ENCODE results near the gene SCRT2.

Gene SCRT2

DNA sequence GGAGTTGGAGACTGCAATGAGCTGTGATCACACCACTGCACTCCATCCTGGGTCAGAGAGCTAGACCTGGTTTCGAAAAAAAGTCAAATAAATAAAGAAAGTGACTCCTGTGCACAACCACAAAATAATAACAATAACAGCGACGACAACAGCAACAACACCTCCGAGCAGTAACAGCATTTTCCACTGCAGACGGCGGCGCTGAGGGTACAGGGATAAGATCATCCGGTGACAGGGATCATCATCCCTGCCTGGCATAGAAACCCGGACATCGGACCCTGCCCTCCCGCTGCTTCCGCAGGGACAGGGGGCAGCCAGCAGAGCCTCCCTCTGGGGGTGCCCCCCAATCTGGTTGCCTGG lies 34.1 kb downstream of the SCRT2 start:
- Mint-ChIP-seq H3K4me3 (peak overlapping the region; percentile 9), H3K9me3 (no peaks in the 10 kb centered on the region), H3K27ac (no peak overlapping the region), H3K36me3 (no peaks in the 10 kb centered on the region), H3K27me3 (peaks cover 33% of the 10 kb centered on the region), H3K4me1 (peaks cover 7% of the 10 kb centered on the region)
- ATAC-seq, result no peak

- Mint-ChIP-seq H3K9me3 (no peaks in the 10 kb centered on the region), H3K27ac (no peak overlapping the region), H3K4me1 (peaks cover 6% of the 10 kb centered on the region), H3K27me3 (peaks cover 33% of the 10 kb centered on the region), H3K4me3 (no peak overlapping the region), H3K36me3 (no peaks in the 10 kb centered on the region)
- ATAC-seq, result no peak
These were observed 34.7 kb downstream of the SCRT2 start for GRCh38 chr20:640674-641515.

- ATAC-seq, result no peak
- H3K4me1 Mint-ChIP-seq, result no peaks in the 10 kb centered on the region
- no peaks in the 10 kb centered on the region for H3K9me3 Mint-ChIP-seq
- no peaks in the 10 kb centered on the region for H3K36me3 Mint-ChIP-seq
- H3K27ac Mint-ChIP-seq, result no peak overlapping the region
- H3K4me3 Mint-ChIP-seq, result no peak overlapping the region
- peaks cover 37% of the 10 kb centered on the region for H3K27me3 Mint-ChIP-seq
These were observed 37.0 kb downstream of the SCRT2 start for GRCh38 chr20:638579-638978.

- ATAC-seq, result no peak
- Mint-ChIP-seq H3K27ac (no peak overlapping the region), H3K4me1 (no peaks in the 10 kb centered on the region), H3K4me3 (no peak overlapping the region), H3K9me3 (no peaks in the 10 kb centered on the region), H3K36me3 (no peaks in the 10 kb centered on the region), H3K27me3 (peaks cover 35% of the 10 kb centered on the region)
These were observed 38.0 kb downstream of the SCRT2 start for GRCh38 chr20:637559-637958.

DNA sequence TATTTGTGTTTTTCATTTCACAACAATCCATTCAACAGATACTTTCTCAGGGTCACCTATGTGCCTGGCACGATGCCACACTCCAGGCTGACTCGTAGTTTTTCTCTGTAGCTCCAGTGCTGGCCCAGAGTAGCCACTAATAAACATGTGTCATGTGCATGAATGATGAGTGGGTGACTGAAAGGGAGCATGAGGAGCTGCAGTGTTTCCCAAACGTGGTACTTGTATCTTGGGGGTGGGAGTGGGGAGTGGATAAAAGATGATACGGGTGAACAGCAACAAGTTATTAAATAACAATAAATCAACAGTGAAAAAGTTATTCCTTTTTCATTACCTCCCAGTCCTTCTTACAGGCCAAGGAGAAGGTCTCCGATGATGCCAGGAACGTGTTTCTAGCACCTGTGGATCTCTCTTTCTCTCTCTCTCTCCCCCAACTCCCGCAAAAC lies 39.7 kb downstream of the SCRT2 start:
- H3K4me1 Mint-ChIP-seq, result no peaks in the 10 kb centered on the region
- H3K27ac Mint-ChIP-seq, result no peak overlapping the region
- H3K36me3 Mint-ChIP-seq, result no peaks in the 10 kb centered on the region
- H3K4me3 Mint-ChIP-seq, result no peak overlapping the region
- no peaks in the 10 kb centered on the region for H3K9me3 Mint-ChIP-seq
- peaks cover 48% of the 10 kb centered on the region for H3K27me3 Mint-ChIP-seq
- ATAC-seq, result no peak

- no peak overlapping the region for H3K4me3 Mint-ChIP-seq
- H3K36me3 Mint-ChIP-seq, result no peaks in the 10 kb centered on the region
- H3K27ac Mint-ChIP-seq, result no peak overlapping the region
- peaks cover 50% of the 10 kb centered on the region for H3K27me3 Mint-ChIP-seq
- H3K4me1 Mint-ChIP-seq, result no peaks in the 10 kb centered on the region
- ATAC-seq, result no peak
- no peaks in the 10 kb centered on the region for H3K9me3 Mint-ChIP-seq
These were observed 40.3 kb downstream of the SCRT2 start for GRCh38 chr20:635028-635892.

- H3K4me3 Mint-ChIP-seq, result no peak overlapping the region
- no peaks in the 10 kb centered on the region for H3K9me3 Mint-ChIP-seq
- H3K27ac Mint-ChIP-seq, result no peak overlapping the region
- peaks cover 46% of the 10 kb centered on the region for H3K27me3 Mint-ChIP-seq
- H3K4me1 Mint-ChIP-seq, result no peaks in the 10 kb centered on the region
- no peak for ATAC-seq
- no peaks in the 10 kb centered on the region for H3K36me3 Mint-ChIP-seq
These were observed 41.3 kb downstream of the SCRT2 start for GRCh38 chr20:634148-634925.

GRCh38 chr20:631101-631500 lies 44.5 kb downstream of the SCRT2 start:
- Mint-ChIP-seq H3K9me3 (no peaks in the 10 kb centered on the region), H3K27ac (no peak overlapping the region), H3K36me3 (no peaks in the 10 kb centered on the region), H3K4me3 (no peak overlapping the region), H3K27me3 (peaks cover 52% of the 10 kb centered on the region), H3K4me1 (no peaks in the 10 kb centered on the region)
- no peak for ATAC-seq

DNA sequence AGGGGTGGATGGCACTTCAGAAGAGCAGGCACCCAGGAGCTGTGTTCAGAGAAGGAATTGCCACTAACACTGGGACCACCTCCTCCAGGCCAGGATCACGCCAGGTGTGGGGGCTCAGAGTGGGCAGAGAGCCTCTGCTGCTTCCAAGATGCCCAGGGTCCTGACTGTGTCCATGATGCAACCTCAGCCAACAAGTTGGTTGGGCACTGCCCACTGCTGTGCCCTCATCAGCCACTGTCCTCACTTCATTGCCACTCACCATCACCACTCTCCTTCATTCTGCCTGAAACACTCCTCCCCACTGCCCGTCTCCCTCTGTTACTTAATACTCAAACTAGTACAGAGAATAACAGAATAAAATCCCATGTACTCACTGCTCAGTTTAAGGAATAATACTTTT lies 49.0 kb downstream of the SCRT2 start:
- Mint-ChIP-seq H3K36me3 (no peaks in the 10 kb centered on the region), H3K27me3 (peaks cover 37% of the 10 kb centered on the region), H3K4me1 (no peaks in the 10 kb centered on the region), H3K4me3 (no peak overlapping the region), H3K27ac (no peak overlapping the region), H3K9me3 (peaks cover 2% of the 10 kb centered on the region)
- ATAC-seq, result peak; percentile 27

GRCh38 chr20:625360-625932 lies 50.2 kb downstream of the SCRT2 start:
- ATAC-seq, result no peak
- Mint-ChIP-seq H3K27ac (no peak overlapping the region), H3K4me1 (no peaks in the 10 kb centered on the region), H3K4me3 (no peak overlapping the region), H3K27me3 (peaks cover 39% of the 10 kb centered on the region), H3K36me3 (no peaks in the 10 kb centered on the region), H3K9me3 (peaks cover 2% of the 10 kb centered on the region)

DNA sequence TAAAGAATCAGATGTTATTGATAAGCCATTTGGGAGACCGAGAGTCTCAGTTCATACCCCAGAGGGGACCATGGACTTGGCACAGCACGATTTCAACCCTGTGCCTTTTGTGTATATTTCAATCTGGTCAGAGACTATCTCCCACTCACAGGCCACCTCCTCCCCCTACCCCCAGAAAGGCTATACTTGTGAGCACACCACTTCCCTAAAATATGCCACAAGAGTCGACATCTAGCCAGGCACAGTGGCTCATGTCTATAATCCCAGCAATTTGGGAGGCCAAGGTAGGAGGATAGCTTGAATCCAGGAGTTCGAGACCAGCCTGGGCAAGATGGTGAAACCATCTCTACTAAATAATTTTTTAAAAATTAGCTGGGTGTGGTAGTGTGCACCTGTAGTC lies 51.9 kb downstream of the SCRT2 start:
- Mint-ChIP-seq H3K9me3 (peaks cover 2% of the 10 kb centered on the region), H3K36me3 (no peaks in the 10 kb centered on the region), H3K4me1 (no peaks in the 10 kb centered on the region), H3K4me3 (no peak overlapping the region), H3K27ac (no peak overlapping the region), H3K27me3 (peaks cover 50% of the 10 kb centered on the region)
- no peak for ATAC-seq

DNA sequence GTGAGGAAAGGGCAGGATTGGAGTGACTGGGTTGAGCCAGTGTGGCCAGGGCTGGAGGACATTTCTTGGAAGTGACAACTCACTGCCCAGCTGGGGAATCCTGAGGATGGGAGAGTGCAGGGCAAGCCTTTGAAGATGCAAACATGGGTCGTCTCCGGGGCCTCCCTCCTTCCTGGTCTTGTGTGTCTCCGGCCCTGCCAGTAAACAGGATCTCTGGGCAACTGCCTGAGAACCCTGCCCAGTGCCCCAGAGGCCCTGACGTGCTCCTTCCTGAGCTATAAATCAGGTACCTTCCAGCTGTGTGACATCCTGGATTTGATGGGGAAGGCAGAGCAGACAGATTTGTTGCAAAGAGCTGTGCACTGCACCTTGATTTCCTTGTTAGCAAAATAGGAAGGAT lies 52.6 kb downstream of the SCRT2 start:
- Mint-ChIP-seq H3K27me3 (peaks cover 53% of the 10 kb centered on the region), H3K27ac (no peak overlapping the region), H3K4me3 (no peak overlapping the region), H3K4me1 (no peaks in the 10 kb centered on the region), H3K9me3 (peaks cover 8% of the 10 kb centered on the region), H3K36me3 (no peaks in the 10 kb centered on the region)
- ATAC-seq, result no peak

DNA sequence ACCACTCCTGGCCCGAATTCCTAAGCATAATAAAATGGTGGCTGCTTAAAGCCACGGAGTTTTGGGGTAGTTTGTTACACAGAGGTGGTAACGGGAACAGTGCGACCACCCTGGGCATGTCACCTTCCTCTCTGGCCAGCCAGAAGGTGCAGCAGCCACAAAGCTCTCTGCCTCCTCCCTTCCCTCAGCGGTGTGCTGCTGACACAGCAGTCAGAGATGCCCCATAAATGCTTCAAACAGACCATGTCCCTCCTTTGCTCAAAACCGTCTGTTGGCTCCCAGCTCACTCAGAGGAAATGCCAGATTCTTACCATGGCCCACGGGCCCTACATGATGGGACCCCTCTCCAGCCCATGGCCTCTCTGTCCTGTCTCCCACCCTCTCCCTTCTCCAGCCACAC lies 53.4 kb downstream of the SCRT2 start:
- Mint-ChIP-seq H3K27me3 (peaks cover 61% of the 10 kb centered on the region), H3K27ac (no peak overlapping the region), H3K36me3 (no peaks in the 10 kb centered on the region), H3K4me1 (no peaks in the 10 kb centered on the region), H3K9me3 (peaks cover 14% of the 10 kb centered on the region), H3K4me3 (no peak overlapping the region)
- ATAC-seq, result no peak

GRCh38 chr20:621125-621756 lies 54.4 kb downstream of the SCRT2 start:
- no peak for ATAC-seq
- peaks cover 69% of the 10 kb centered on the region for H3K27me3 Mint-ChIP-seq

More at GRCh38 chr20:621125-621756, 54.4 kb downstream of the SCRT2 start:
- no peak overlapping the region for H3K4me3 Mint-ChIP-seq
- H3K27ac Mint-ChIP-seq, result no peak overlapping the region
- H3K4me1 Mint-ChIP-seq, result no peaks in the 10 kb centered on the region
- H3K9me3 Mint-ChIP-seq, result peaks cover 14% of the 10 kb centered on the region
- no peaks in the 10 kb centered on the region for H3K36me3 Mint-ChIP-seq
